Loucy (cell line): ENCODE data around the gene CCL14.

Experiments used
- H2AFZ ChIP-seq: fragments of 200-600 bp; sonication (generic); 2 replicates; pipeline ENCODE4 v1.6.0; 2016; ENCODE audit warnings: antibody characterized with exemption, mild to moderate bottlenecking, low read length, moderate library complexity
- H3F3A ChIP-seq: fragments of 200-600 bp; 2 replicates; pipeline ENCODE4 v1.6.0; 2016; ENCODE audit warnings: antibody characterized with exemption, low read depth, mild to moderate bottlenecking
- H3K27me3 ChIP-seq: fragments of 200-600 bp; sonication (generic); 2 replicates; pipeline ENCODE4 v1.6.1; 2014; ENCODE audit warnings: low read length, mild to moderate bottlenecking; ENCODE audit not compliant: insufficient read depth, poor library complexity, severe bottlenecking
- H3K36me3 ChIP-seq: fragments of 200-600 bp; sonication (generic); 2 replicates; pipeline ENCODE4 v1.6.1; 2016; ENCODE audit warnings: low read length; ENCODE audit not compliant: insufficient read depth
- H3K4me1 ChIP-seq: fragments of 200-600 bp; sonication (generic); 2 replicates; pipeline ENCODE4 v1.5.1; 2014; ENCODE audit warnings: low read length, mild to moderate bottlenecking; ENCODE audit not compliant: insufficient read depth, poor library complexity, severe bottlenecking
- H3K4me2 ChIP-seq: fragments of 200-600 bp; sonication (generic); 2 replicates; pipeline ENCODE4 v1.6.0; 2014; ENCODE audit warnings: antibody characterized with exemption, low read length, low read depth, mild to moderate bottlenecking; ENCODE audit not compliant: poor library complexity, severe bottlenecking
- H3K4me3 ChIP-seq: fragments of 200-600 bp; sonication (generic); 2 replicates; pipeline ENCODE4 v1.5.1; 2014; ENCODE audit warnings: low read length, mild to moderate bottlenecking, mixed read lengths; ENCODE audit not compliant: poor library complexity, severe bottlenecking
- H3K79me2 ChIP-seq: fragments of 200-600 bp; sonication (generic); 2 replicates; pipeline ENCODE4 v1.6.1; 2014; ENCODE audit warnings: low read length; ENCODE audit not compliant: insufficient read depth
- H3K9ac ChIP-seq: fragments of 200-600 bp; sonication (generic); 2 replicates; pipeline ENCODE4 v1.6.0; 2014; ENCODE audit warnings: mild to moderate bottlenecking, low read depth, low read length, moderate library complexity; ENCODE audit not compliant: poor library complexity, severe bottlenecking
- H3K9me2 ChIP-seq: fragments of 200-600 bp; sonication (generic); replicated peaks from 2 replicates; pipeline ENCODE4 v1.6.1; 2016; ENCODE audit warnings: low read depth, low read length, mixed read lengths
- H3K9me3 ChIP-seq: fragments of 200-600 bp; sonication (generic); 2 replicates; pipeline ENCODE4 v1.6.1; 2014; ENCODE audit warnings: mild to moderate bottlenecking, antibody characterized with exemption, low read length, low read depth; ENCODE audit not compliant: insufficient read depth
- H4K20me1 ChIP-seq: fragments of 200-600 bp; sonication (generic); 2 replicates; pipeline ENCODE4 v1.6.0; 2014; ENCODE audit warnings: antibody characterized with exemption, low read length, mild to moderate bottlenecking; ENCODE audit not compliant: insufficient read depth, poor library complexity, severe bottlenecking
- EZH2phosphoT487 ChIP-seq: fragments of 200-600 bp; IDR thresholded peaks from 2 replicates; pipeline ENCODE4 v1.6.1; 2018; ENCODE audit warnings: antibody characterized with exemption, mild to moderate bottlenecking, moderate library complexity, borderline replicate concordance
- TF ChIP-seq, protein P1 (sequence below): fragments of 200-600 bp; sonication (generic); conservative IDR thresholded peaks from 2 replicates; pipeline ENCODE4 v1.5.1; 2014; ENCODE audit warnings: mild to moderate bottlenecking, antibody characterized with exemption, low read length

CCL14 gene

GRCh38 chr17:35981246-35981645 is 5.3 kb downstream of the CCL14 start, which contains the start of gene CCL16:
CCL16 (minus strand) TSS chr17:35981497; CDS start chr17:35981420, 77 bp downstream.
- H3K4me2 ChIP-seq: no peak within 1 kb of the TSS
- H3K27me3 ChIP-seq: no peaks in the 10 kb centered on the region
- no peak within 1 kb of the TSS for H3K4me3 ChIP-seq
- no peak within 1 kb of the TSS for H2AFZ ChIP-seq
- no peaks in the 10 kb centered on the region for H3K36me3 ChIP-seq
- H3K79me2 ChIP-seq: no peaks in the 10 kb centered on the region
- H3K9me3 ChIP-seq: no peaks in the 10 kb centered on the region
- no peaks in the 10 kb centered on the region for H4K20me1 ChIP-seq
- H3K9ac ChIP-seq: no peak within 1 kb of the TSS
- H3K9me2 ChIP-seq: no peaks in the 10 kb centered on the region
- no peak for TF ChIP-seq EZH2phosphoT487
- TF ChIP-seq, protein P1, sequence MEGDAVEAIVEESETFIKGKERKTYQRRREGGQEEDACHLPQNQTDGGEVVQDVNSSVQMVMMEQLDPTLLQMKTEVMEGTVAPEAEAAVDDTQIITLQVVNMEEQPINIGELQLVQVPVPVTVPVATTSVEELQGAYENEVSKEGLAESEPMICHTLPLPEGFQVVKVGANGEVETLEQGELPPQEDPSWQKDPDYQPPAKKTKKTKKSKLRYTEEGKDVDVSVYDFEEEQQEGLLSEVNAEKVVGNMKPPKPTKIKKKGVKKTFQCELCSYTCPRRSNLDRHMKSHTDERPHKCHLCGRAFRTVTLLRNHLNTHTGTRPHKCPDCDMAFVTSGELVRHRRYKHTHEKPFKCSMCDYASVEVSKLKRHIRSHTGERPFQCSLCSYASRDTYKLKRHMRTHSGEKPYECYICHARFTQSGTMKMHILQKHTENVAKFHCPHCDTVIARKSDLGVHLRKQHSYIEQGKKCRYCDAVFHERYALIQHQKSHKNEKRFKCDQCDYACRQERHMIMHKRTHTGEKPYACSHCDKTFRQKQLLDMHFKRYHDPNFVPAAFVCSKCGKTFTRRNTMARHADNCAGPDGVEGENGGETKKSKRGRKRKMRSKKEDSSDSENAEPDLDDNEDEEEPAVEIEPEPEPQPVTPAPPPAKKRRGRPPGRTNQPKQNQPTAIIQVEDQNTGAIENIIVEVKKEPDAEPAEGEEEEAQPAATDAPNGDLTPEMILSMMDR: no peak
- H3K4me1 ChIP-seq: no peaks in the 10 kb centered on the region
- H3F3A ChIP-seq: no peaks in the 10 kb centered on the region

GRCh38 chr17:35978346-35978745 is 8.2 kb downstream of the CCL14 start:
- TF ChIP-seq, protein P1: no peak
- no peak overlapping the region for H3K9ac ChIP-seq
- no peak overlapping the region for H3K4me2 ChIP-seq
- no peaks in the 10 kb centered on the region for H3K79me2 ChIP-seq
- H3K9me3 ChIP-seq: no peaks in the 10 kb centered on the region
- H3K4me1 ChIP-seq: no peaks in the 10 kb centered on the region
- no peaks in the 10 kb centered on the region for H3K36me3 ChIP-seq
- no peak overlapping the region for H3K4me3 ChIP-seq
- H3F3A ChIP-seq: no peaks in the 10 kb centered on the region
- no peaks in the 10 kb centered on the region for H3K9me2 ChIP-seq
- H2AFZ ChIP-seq: no peak overlapping the region
- H3K27me3 ChIP-seq: no peaks in the 10 kb centered on the region
- H4K20me1 ChIP-seq: no peaks in the 10 kb centered on the region

DNA sequence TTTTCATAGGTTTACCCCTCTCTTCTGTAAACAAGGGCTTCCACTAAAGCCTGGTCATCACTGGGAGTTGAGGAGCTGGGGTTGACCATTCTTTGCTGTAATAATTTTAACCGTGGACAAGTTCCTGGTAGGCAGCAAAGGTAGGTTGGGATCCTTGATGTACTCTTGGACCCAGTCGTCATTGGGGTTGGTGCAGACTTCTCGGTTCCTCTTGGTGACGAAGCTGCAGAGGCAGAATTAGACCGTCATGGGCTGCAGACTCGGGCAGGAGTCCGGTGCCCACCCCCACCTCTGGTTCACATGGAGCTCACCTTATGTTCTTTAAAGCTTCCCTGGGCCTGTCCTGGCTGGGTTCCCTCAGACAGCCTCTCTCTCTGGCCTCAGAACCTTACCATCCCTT is 9.0 kb downstream of the CCL14 start:
- Histone ChIP-seq H3K4me2 (no peak overlapping the region), H3K27me3 (no peaks in the 10 kb centered on the region), H3F3A (no peaks in the 10 kb centered on the region), H3K4me3 (no peak overlapping the region), H3K36me3 (no peaks in the 10 kb centered on the region), H3K9ac (no peak overlapping the region), H3K79me2 (no peaks in the 10 kb centered on the region), H4K20me1 (no peaks in the 10 kb centered on the region), H3K9me2 (no peaks in the 10 kb centered on the region), H3K4me1 (no peaks in the 10 kb centered on the region), H2AFZ (no peak overlapping the region), H3K9me3 (no peaks in the 10 kb centered on the region)
- no peak for TF ChIP-seq EZH2phosphoT487
- TF ChIP-seq, protein P1: no peak
